DND-41 (cell line): ENCODE measurements around the gene NUMBL.

ENCODE experiments used
- ATAC-seq: fragments of 200-7000 bp; cut with Tn5 transposase; 3 replicates; pipeline ENCODE4 v1.9.1; 2021; ENCODE audit warnings: low read depth; ENCODE audit not compliant: insufficient read depth
- DNase-seq: peaks from one replicate; pipeline ENCODE4 v3.0.0-alpha.2; 2020
- H2AFZ ChIP-seq: 2 replicates; pipeline ENCODE4 v1.6.0; 2012; ENCODE audit warnings: low read depth, low read length
- H3K27ac ChIP-seq: 2 replicates; pipeline ENCODE4 v1.5.1; 2012; ENCODE audit warnings: low read length, inconsistent platforms
- H3K27me3 ChIP-seq: fragments of 200-600 bp; sonication (generic); 2 replicates; pipeline ENCODE4 v1.6.0; 2012; ENCODE audit warnings: low read length, mild to moderate bottlenecking, inconsistent platforms; ENCODE audit not compliant: insufficient read depth, poor library complexity
- H3K36me3 ChIP-seq: 2 replicates; pipeline ENCODE4 v1.5.1; 2012; ENCODE audit warnings: low read length, inconsistent platforms; ENCODE audit not compliant: insufficient read depth
- H3K4me1 ChIP-seq: 2 replicates; pipeline ENCODE4 v1.5.1; 2012; ENCODE audit warnings: mild to moderate bottlenecking, low read length; ENCODE audit not compliant: insufficient read depth
- H3K4me2 ChIP-seq: 2 replicates; pipeline ENCODE4 v1.6.0; 2012; ENCODE audit warnings: mild to moderate bottlenecking, moderate library complexity, low read length, inconsistent platforms; ENCODE audit not compliant: insufficient read depth
- H3K4me3 ChIP-seq, 2 experiments: fragments of 200-600 bp in 1 of 2; shearing (Covaris generic) in 1 of 2; 2 replicates each; pipeline ENCODE4 v1.5.1; 2012 to 2016; ENCODE audit warnings: inconsistent platforms in 2 of 2, low read length in 2 of 2, mild to moderate bottlenecking in 2 of 2, low read depth in 1 of 2, moderate library complexity in 1 of 2
- H3K79me2 ChIP-seq: 2 replicates; pipeline ENCODE4 v1.6.0; 2012; ENCODE audit warnings: low read length, inconsistent platforms; ENCODE audit not compliant: insufficient read depth
- H3K9ac ChIP-seq: 2 replicates; pipeline ENCODE4 v1.6.0; 2012; ENCODE audit warnings: low read depth, mild to moderate bottlenecking, inconsistent platforms, low read length, moderate library complexity
- H3K9me3 ChIP-seq: 2 replicates; pipeline ENCODE4 v1.5.1; 2012; ENCODE audit warnings: low read length, moderate library complexity, mild to moderate bottlenecking, inconsistent platforms; ENCODE audit not compliant: insufficient read depth, severe bottlenecking
- H4K20me1 ChIP-seq: 2 replicates; pipeline ENCODE4 v1.6.0; 2012; ENCODE audit warnings: low read length; ENCODE audit not compliant: insufficient read depth
- EZH2 ChIP-seq: IDR thresholded peaks from 3 replicates; pipeline ENCODE4 v1.6.1; 2012; ENCODE audit warnings: borderline replicate concordance, low read depth, mild to moderate bottlenecking, moderate library complexity, low read length, inconsistent platforms; ENCODE audit not compliant: severe bottlenecking
- TF ChIP-seq, protein P1 (sequence below): IDR thresholded peaks from 2 replicates; pipeline ENCODE4 v1.5.1; 2012; ENCODE audit warnings: borderline replicate concordance, low read length, moderate library complexity, mild to moderate bottlenecking; ENCODE audit not compliant: poor library complexity, severe bottlenecking; ENCODE audit errors: extremely low read depth

The NUMBL gene

DNA sequence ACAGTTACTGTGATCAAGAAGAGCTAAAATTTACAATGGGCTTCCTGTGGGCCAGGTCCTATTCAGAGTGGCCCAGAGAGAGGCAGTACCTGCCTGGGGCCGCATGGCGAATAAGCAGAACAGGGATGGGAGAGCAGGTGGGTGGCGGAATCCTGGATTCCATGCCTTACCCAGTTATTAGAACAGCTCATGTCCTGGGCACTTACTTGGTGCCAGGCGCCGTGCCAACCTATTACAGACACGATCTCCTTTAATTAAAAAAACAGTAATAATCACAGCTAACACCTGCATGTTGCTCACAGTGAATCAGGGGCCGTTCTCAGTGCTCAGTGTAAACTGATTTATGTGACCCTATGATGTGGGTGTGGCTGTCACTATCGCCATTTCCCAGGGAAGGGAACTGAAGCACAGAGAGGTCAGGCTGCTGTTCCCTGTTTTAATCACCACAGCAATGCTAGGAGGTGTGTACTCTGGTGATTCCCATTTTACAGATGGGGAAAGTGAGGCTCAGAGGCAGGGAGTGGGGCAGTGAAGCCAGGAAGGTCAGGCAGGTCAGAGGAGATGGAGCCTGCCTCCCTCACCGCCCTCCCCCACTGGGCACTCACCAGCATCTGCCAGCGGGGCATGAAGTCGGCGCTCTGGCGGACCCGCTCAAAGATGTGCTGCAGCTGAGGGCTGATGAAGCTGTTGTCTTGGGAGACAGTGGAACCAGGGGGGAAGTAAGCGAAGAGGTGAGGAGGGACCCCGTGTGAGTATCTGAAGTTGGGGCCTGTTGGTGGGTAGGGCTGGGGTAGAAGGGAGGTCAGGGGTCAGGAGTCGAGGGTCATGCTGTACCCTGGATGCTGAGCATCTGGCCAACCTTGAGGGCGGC, 14.3 kb upstream of the NUMBL start:
- Histone ChIP-seq H3K27me3 (no peaks in the 10 kb centered on the region), H3K4me2 (no peak overlapping the region), H3K36me3 (peaks cover 40% of the 10 kb centered on the region), H3K4me1 (no peaks in the 10 kb centered on the region), H3K4me3 (no peak overlapping the region), H3K79me2 (no peaks in the 10 kb centered on the region), H3K9me3 (no peaks in the 10 kb centered on the region), H4K20me1 (no peaks in the 10 kb centered on the region), H2AFZ (no peak overlapping the region), H3K9ac (no peak overlapping the region), H3K27ac (no peak overlapping the region)
- ATAC-seq (no peak), DNase-seq (no peak)
- TF ChIP-seq, protein P1, sequence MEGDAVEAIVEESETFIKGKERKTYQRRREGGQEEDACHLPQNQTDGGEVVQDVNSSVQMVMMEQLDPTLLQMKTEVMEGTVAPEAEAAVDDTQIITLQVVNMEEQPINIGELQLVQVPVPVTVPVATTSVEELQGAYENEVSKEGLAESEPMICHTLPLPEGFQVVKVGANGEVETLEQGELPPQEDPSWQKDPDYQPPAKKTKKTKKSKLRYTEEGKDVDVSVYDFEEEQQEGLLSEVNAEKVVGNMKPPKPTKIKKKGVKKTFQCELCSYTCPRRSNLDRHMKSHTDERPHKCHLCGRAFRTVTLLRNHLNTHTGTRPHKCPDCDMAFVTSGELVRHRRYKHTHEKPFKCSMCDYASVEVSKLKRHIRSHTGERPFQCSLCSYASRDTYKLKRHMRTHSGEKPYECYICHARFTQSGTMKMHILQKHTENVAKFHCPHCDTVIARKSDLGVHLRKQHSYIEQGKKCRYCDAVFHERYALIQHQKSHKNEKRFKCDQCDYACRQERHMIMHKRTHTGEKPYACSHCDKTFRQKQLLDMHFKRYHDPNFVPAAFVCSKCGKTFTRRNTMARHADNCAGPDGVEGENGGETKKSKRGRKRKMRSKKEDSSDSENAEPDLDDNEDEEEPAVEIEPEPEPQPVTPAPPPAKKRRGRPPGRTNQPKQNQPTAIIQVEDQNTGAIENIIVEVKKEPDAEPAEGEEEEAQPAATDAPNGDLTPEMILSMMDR = no peak
- TF ChIP-seq EZH2 = no peak

DNA sequence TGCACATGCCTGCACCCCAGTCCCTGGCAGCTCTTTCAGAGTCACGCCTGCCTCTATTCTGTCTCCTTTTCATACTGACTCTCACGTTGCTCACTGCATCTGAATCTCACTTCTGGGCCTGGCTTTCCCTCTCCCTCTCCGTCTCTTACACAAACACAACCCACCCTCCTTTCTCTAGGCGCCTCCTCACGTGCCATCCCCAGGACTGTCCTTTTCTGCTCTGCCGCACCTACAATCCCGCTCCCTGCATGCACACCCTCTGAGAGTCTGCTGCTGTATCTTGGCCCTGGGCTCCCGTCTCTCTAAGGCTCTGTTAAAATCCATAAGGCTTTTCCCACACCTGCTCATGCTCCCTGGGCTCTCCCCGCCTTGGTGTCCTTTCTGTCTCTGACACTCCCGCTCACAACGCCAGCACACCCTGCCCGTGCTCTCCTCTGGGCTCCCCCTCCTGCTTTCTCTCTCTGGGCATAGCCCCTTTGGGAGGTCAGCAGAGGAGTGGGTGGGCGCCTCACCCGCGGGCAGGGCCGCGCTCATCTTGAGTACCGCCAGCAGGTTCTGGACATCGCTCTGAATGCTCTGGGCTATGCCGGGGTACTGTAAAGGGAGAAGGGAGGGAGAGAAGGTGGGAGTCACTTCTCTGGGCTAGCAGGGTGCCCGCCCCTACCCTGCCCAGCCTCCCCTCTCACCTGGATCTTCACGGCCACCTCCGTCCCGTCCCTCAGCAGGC, 12.7 kb upstream of the NUMBL start:
- no peaks in the 10 kb centered on the region for H3K79me2 ChIP-seq
- H4K20me1 ChIP-seq = no peaks in the 10 kb centered on the region
- no peak overlapping the region for H2AFZ ChIP-seq
- H3K27me3 ChIP-seq = no peaks in the 10 kb centered on the region
- no peak overlapping the region for H3K4me2 ChIP-seq
- H3K4me1 ChIP-seq = no peaks in the 10 kb centered on the region
- DNase-seq (no peak), ATAC-seq (no peak)
- H3K4me3 ChIP-seq = no peak overlapping the region
- no peak overlapping the region for H3K9ac ChIP-seq
- no peaks in the 10 kb centered on the region for H3K9me3 ChIP-seq
- peaks cover 35% of the 10 kb centered on the region for H3K36me3 ChIP-seq
- no peak overlapping the region for H3K27ac ChIP-seq
- TF ChIP-seq EZH2 = no peak
- TF ChIP-seq, protein P1 = no peak

DNA sequence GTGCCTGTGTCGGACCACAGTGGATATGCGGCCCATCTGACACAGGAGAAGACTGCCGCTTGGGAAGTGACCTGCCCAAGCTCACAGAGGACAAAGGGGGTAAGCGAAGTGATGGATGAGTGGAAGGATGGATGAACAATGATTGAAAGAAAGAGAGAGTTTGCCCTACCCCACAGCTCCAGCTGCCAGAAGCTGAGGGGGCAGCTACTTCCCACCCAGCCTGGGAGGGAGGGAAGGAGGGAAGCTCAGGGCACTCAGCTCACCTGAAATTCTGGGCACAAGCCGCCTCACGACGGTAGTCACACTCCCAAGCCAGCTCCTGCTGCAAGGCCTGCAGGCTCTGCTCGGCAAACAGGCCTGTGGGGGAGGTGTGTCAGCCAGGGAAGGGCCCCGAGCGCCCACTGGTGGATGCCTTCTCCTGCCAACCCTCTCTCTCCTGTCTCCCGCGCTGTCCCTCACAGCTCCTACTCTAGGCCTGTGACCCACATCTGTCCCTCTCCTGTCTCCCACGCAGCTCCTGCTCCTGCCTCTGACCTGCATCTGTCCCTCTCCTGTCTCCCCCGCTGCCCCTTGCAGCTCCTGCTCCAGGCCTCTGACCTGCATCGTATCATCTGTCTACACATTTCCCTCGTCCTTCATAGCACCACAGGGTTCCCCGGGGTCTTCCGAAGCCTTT, 12.0 kb upstream of the NUMBL start:
- ATAC-seq (no peak), DNase-seq (no peak)
- no peak overlapping the region for H3K4me3 ChIP-seq
- no peaks in the 10 kb centered on the region for H3K9me3 ChIP-seq
- H3K79me2 ChIP-seq = no peaks in the 10 kb centered on the region
- peaks cover 35% of the 10 kb centered on the region for H3K36me3 ChIP-seq
- H3K27me3 ChIP-seq = no peaks in the 10 kb centered on the region
- TF ChIP-seq EZH2 = no peak
- TF ChIP-seq, protein P1 = no peak
- no peaks in the 10 kb centered on the region for H4K20me1 ChIP-seq
- H3K9ac ChIP-seq = no peak overlapping the region
- H3K4me1 ChIP-seq = no peaks in the 10 kb centered on the region
- no peak overlapping the region for H3K4me2 ChIP-seq
- no peak overlapping the region for H2AFZ ChIP-seq
- H3K27ac ChIP-seq = no peak overlapping the region
